Psoas muscle (tissue), 8 donors: ENCODE measurements around the gene GNG8. TPM values are rescaled to one million over a fixed set of nuclear protein-coding genes. Genes with fewer than 3 reads are reported as not detected.

Experiments used
- ATAC-seq, 4 donors: fragments of 200-7000 bp; cut with Tn5 transposase; one replicate each; pipeline ENCODE4 v1.9.1; 2020; ENCODE audit warnings: moderate library complexity in 3 of 4, mild to moderate bottlenecking in 2 of 4
- DNase-seq, 2 donors: peaks; one replicate each; pipeline ENCODE4 v3.0.0-alpha.2; 2020
- H3K27ac ChIP-seq: fragments of 200-600 bp; one replicate; pipeline ENCODE4 v1.8.0; 2022
- H3K27me3 ChIP-seq, 3 donors: fragments of 200-600 bp in 1 of 3; one replicate each; pipeline versions ENCODE4 v1.6.1 to v1.8.0; 2013 to 2022; ENCODE audit warnings: low read length in 2 of 3, mild to moderate bottlenecking in 2 of 3, moderate library complexity in 1 of 3; ENCODE audit not compliant: insufficient read depth in 3 of 3
- H3K36me3 ChIP-seq, 2 donors: fragments of 200-600 bp in 1 of 2; one replicate each; pipeline versions ENCODE4 v1.6.1 to v1.8.0; 2013 to 2022; ENCODE audit warnings: low read depth in 1 of 2, mild to moderate bottlenecking in 1 of 2, moderate library complexity in 1 of 2; ENCODE audit not compliant: insufficient read depth in 1 of 2
- H3K4me1 ChIP-seq: fragments of 200-600 bp; one replicate; pipeline ENCODE4 v1.8.0; 2022
- H3K4me3 ChIP-seq: fragments of 200-600 bp; one replicate; pipeline ENCODE4 v1.8.0; 2022; ENCODE audit warnings: mild to moderate bottlenecking
- H3K9me3 ChIP-seq: fragments of 200-600 bp; one replicate; pipeline ENCODE4 v1.8.0; 2022
- WGBS, 3 donors: extraction: QIAGEN DNeasy Blood & Tissue Kit; methylation state at CpG; one replicate each; pipeline versions ENCODE4 v1.1.6 to v1.1.7; 2013; 5-methylcytosine and 5-hydroxymethylcytosine counted together
- intact Hi-C, 2 donors: fragments of 100-400 bp; cut with DNase I; formaldehyde crosslinking; loops; one replicate each; pipeline versions ENCODE4 v1.11.0 to v1.14.2; 2022
- polyA plus RNA-seq, 3 donors: library from polyadenylated mRNA; stranded (reverse); fragments of 200-250 nt; gene quantifications; one replicate each; pipeline ENCODE4 v1.2.3, GENCODE V29; 2013
- total RNA-seq, 4 donors: library from RNA; stranded (reverse); fragmentation: NEBNext Ultra II Directional in 2 of 4; extraction: Animal tissue kit (Norgen Biotek cat#: 25700) in 2 of 4; gene quantifications; one replicate each; pipeline versions ENCODE4 v1.2.1 to v1.2.4, GENCODE V29; 2021 to 2023
- TF ChIP-seq, protein P1 (sequence below): fragments of 200-600 bp; IDR thresholded peaks from one replicate; pipeline ENCODE4 v1.8.0; 2022; ENCODE audit warnings: antibody characterized with exemption
- donor health status: healthy with polysubstance abuse.
- donor health status: DM: no; HTN: no; CAD: no; lungs with moderate emphysema.
- donor health status: Bipolar disorder and iron deficiency.
- donor health status: healthy.
- donor health status: DM: yes; HTN: yes; CAD: no.
- donor health status: DM: no; HTN: no; CAD: no.
- donor health status: DM: no; HTN: no; CAD: no.
- donor health status: DM: yes; HTN: yes; CAD: no.

The GNG8 gene
- total and polyA plus RNA-seq, 7 donors: not detected

- intact Hi-C loops: no loop called here
- Histone ChIP-seq H3K4me3 (no peak overlapping the region), H3K4me1 (peaks cover 11% of the 10 kb centered on the region), H3K9me3 (no peaks in the 10 kb centered on the region), H3K36me3 (no peaks in the 10 kb centered on the region), H3K27me3 (peaks cover 0 to 62% (median 9%) of the 10 kb centered on the region in 3 donors), H3K27ac (no peak overlapping the region)
- TF ChIP-seq, protein P1, sequence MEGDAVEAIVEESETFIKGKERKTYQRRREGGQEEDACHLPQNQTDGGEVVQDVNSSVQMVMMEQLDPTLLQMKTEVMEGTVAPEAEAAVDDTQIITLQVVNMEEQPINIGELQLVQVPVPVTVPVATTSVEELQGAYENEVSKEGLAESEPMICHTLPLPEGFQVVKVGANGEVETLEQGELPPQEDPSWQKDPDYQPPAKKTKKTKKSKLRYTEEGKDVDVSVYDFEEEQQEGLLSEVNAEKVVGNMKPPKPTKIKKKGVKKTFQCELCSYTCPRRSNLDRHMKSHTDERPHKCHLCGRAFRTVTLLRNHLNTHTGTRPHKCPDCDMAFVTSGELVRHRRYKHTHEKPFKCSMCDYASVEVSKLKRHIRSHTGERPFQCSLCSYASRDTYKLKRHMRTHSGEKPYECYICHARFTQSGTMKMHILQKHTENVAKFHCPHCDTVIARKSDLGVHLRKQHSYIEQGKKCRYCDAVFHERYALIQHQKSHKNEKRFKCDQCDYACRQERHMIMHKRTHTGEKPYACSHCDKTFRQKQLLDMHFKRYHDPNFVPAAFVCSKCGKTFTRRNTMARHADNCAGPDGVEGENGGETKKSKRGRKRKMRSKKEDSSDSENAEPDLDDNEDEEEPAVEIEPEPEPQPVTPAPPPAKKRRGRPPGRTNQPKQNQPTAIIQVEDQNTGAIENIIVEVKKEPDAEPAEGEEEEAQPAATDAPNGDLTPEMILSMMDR: no peak
- ATAC-seq (no peak), DNase-seq (no peak)
- WGBS, 3 donors: 78 to 85% (median 83%) methylated on average over 2 of the region's 2 CpGs
Measured at GRCh38 chr19:46640656-46641055, 4.7 kb upstream of the GNG8 start.

DNA sequence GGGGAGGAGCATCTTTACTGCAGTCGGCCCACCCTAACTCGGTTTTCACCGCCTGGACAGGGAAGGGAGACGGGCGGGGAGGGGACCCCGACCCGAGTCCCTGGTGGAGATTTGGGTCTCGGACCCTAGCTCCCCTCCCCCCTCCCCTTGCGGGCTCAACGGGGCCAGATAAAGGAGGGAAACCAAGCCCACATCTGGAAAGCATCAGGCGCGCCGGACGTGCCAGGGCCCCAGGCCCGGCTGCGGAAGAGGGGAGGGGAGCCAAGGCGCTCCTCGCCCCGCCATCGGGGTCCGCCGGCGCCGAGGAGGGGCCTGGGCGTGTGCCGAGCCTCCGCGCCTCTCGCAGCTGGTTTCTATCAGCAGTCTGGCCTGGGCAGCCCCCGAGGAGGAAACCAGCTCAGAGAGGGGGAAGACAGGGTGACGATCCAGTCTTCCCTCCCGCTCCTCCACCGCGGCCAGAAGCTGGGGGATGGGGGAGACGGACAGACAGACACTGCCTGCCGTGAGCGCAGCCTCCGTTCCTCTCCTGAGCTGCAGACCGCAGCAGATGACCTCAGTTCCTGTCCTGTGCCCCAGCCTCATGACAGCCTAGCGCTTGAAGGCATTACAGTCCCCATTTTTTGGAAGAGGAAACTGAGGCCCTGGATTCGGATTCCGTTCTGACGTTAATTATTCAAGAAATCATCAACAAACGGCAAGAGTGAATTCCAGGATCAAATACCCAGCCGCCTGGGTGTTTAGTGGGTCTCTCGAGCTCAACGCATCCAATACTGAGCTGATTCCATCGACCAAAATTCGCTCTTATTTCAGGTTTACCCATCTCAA lies 3.6 kb upstream of the GNG8 start:
- ATAC-seq: peak in 2 of 4 donors; percentile 13 to 21
- TF ChIP-seq, protein P1: no peak
- DNase-seq: peak in 1 of 2 donors; percentile 66
- Histone ChIP-seq H3K27me3 (peaks cover 0 to 60% (median 14%) of the 10 kb centered on the region in 3 donors), H3K4me1 (peaks cover 11% of the 10 kb centered on the region), H3K27ac (no peak overlapping the region), H3K36me3 (no peaks in the 10 kb centered on the region), H3K4me3 (peak overlapping the region; percentile 52), H3K9me3 (no peaks in the 10 kb centered on the region)
- 7 to 13% (median 11%) methylated on average over 27 to 49 of the region's 49 CpGs for WGBS, 3 donors
- intact Hi-C loops: no loop called here

- Histone ChIP-seq H3K4me1 (peaks cover 19% of the 10 kb centered on the region), H3K9me3 (no peaks in the 10 kb centered on the region), H3K4me3 (no peak overlapping the region), H3K36me3 (no peaks in the 10 kb centered on the region), H3K27ac (no peak overlapping the region), H3K27me3 (peaks cover 0 to 71% (median 27%) of the 10 kb centered on the region in 3 donors)
- WGBS, 3 donors: 75 to 84% (median 79%) methylated on average over 14 of the region's 14 CpGs
- TF ChIP-seq, protein P1: no peak
- intact Hi-C loops: no loop called here
- no peak for ATAC-seq
- DNase-seq: no peak
Measured at GRCh38 chr19:46637224-46637623, 1.2 kb upstream of the GNG8 start.

DNA sequence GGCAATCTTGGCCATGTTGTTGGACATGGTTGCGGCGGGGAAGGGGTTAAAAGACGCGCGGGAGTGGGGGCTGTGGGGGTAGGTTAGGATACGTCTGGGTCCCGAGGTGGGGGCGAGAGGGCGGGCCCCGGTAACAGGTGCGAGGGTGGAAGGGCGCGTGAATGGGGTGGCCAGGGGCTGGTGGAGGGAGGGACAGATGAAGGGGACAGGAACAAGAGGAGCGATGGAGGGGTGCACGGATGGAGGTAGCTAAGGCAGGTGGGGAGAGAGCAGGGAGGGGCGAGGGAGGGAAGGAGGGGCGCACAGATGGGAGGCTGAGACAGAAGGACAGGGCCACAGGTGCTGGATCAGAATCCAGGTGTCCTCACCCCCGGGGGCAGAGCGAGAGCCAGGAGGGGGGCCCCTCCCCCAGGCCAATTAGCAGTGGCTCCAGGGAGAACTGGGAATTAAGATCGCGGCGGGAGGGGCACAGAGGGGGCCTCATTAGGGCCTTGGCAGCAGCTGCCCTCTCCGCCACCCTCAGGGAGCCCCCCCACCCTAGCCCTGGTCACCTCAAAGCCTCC lies 1.3 kb downstream of the GNG8 start:
- intact Hi-C loops: no loop called here
- no peaks in the 10 kb centered on the region for H3K9me3 ChIP-seq
- ATAC-seq (peak in 1 of 4 donors; percentile 1), DNase-seq (no peak)
- H3K4me1 ChIP-seq: peaks cover 18% of the 10 kb centered on the region
- peaks cover 0 to 65% (median 29%) of the 10 kb centered on the region in 3 donors for H3K27me3 ChIP-seq
- H3K4me3 ChIP-seq: no peak overlapping the region
- no peak overlapping the region for H3K27ac ChIP-seq
- TF ChIP-seq, protein P1: no peak
- WGBS, 3 donors: 4 to 7% (median 4%) methylated on average over 22 to 23 of the region's 23 CpGs
- H3K36me3 ChIP-seq: no peaks in the 10 kb centered on the region
